SK-N-SH treated with all-trans-retinoic acid at 6 μM for 48 hours (cell line): Measurements from ENCODE around the gene SLC2A6.

Experiments
- ARNTL ChIP-seq: fragments of 450-650 bp; formaldehyde crosslinking; IDR thresholded peaks from 2 replicates; pipeline ENCODE4 v1.5.0; 2020; ENCODE audit warnings: low read depth, mild to moderate bottlenecking, moderate library complexity, borderline replicate concordance
- GLIS3 ChIP-seq: fragments of 250-450 bp; sonication (Bioruptor Pico); IDR thresholded peaks from 2 replicates; pipeline ENCODE4 v1.5.0; 2020; ENCODE audit warnings: mild to moderate bottlenecking, moderate library complexity
- TOX ChIP-seq: fragments of 250-450 bp; sonication (Bioruptor Pico); IDR thresholded peaks from 2 replicates; pipeline ENCODE4 v1.8.0; 2021; ENCODE audit warnings: mild to moderate bottlenecking, moderate library complexity, borderline replicate concordance
- ZNF565 ChIP-seq: fragments of 450-650 bp; formaldehyde crosslinking; conservative IDR thresholded peaks from 2 replicates; pipeline ENCODE4 v1.5.0; 2020; ENCODE audit warnings: low read depth, mild to moderate bottlenecking, moderate library complexity
- ZNF8 ChIP-seq: fragments of 450-650 bp; formaldehyde crosslinking; IDR thresholded peaks from 2 replicates; pipeline ENCODE4 v1.5.0; 2020; ENCODE audit warnings: mild to moderate bottlenecking, moderate library complexity

DNA sequence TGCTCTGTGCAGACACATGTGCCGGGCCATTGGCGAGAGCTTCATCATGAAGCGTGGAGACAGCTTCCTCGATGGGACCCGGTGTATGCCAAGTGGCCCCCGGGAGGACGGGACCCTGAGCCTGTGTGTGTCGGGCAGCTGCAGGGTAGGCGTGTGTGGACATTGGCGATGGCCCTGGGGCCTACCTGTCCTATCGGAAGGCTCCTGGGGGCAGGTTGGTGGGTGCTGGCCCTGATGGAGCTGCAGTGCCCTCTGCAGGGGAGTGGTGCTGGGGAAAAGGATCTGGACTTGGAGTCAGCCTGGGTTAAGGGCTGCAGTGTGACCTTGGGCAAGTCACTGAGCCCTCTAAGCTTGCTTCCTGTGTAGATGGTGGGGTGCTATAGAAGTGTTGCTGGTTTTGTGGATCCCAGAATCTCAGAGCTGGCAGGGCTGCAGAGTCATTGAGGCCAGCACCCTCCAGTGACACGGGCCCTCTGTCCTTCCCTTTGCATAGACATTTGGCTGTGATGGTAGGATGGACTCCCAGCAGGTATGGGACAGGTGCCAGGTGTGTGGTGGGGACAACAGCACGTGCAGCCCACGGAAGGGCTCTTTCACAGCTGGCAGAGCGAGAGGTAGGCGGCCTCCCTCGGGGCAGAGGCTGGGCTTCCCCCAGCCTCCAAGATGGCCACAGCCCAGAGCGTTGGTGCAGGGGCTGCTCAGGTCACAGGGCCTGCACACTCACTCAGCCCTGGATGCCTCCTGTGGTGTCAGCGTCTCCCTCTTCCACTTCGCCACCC lies 41.0 kb downstream of the SLC2A6 start:
- TF ChIP-seq ZNF565 (CRISPR knock-in tag) (no peak), ZNF8 (CRISPR knock-in tag) (no peak), ARNTL (CRISPR knock-in tag) (no peak), TOX (CRISPR knock-in tag) (no peak), GLIS3 (CRISPR knock-in tag) (no peak)
